ENCODE results near the gene BOLA1. TPM values are rescaled to one million over a fixed set of nuclear protein-coding genes. Genes with fewer than 3 reads are reported as not detected.
A peak's percentile ranks its signal among the peaks of the same experiment; 100 is the strongest.
"Not testable (repeated sequence)": the region's sequence is repeated elsewhere in the genome, so short reads cannot be mapped to it uniquely, and the experiment has no call there.

Gene BOLA1
- total RNA-seq, 1 donor from 2014 or later = 11.6 TPM

- DNase-seq (ENCODE audit: low spot score in 2 of 2, unreplicated experiment in 2 of 2) = no peak
- Mint-ChIP-seq H3K27ac (peak within 1 kb of the TSS; percentile 100), H3K4me3 (peak within 1 kb of the TSS; percentile 82), H3K9me3 (no peaks in the 10 kb centered on the region), H3K4me1 (peaks cover 46% of the 10 kb centered on the region), H3K27me3 (ENCODE audit: low read depth) (no peaks in the 10 kb centered on the region), H3K36me3 (peaks cover 20% of the 10 kb centered on the region)
- TF ChIP-seq, protein P1, sequence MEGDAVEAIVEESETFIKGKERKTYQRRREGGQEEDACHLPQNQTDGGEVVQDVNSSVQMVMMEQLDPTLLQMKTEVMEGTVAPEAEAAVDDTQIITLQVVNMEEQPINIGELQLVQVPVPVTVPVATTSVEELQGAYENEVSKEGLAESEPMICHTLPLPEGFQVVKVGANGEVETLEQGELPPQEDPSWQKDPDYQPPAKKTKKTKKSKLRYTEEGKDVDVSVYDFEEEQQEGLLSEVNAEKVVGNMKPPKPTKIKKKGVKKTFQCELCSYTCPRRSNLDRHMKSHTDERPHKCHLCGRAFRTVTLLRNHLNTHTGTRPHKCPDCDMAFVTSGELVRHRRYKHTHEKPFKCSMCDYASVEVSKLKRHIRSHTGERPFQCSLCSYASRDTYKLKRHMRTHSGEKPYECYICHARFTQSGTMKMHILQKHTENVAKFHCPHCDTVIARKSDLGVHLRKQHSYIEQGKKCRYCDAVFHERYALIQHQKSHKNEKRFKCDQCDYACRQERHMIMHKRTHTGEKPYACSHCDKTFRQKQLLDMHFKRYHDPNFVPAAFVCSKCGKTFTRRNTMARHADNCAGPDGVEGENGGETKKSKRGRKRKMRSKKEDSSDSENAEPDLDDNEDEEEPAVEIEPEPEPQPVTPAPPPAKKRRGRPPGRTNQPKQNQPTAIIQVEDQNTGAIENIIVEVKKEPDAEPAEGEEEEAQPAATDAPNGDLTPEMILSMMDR (IDR thresholded peaks at IDR 0.05; ENCODE audit: unreplicated experiment) = no peak
These were observed 37.0 kb downstream of the BOLA1 start, which contains the start of gene MTMR11 for GRCh38 chr1:149936170-149936991. Gene MTMR11, minus strand, starts transcription at chr1:149936879. Its CDS starts 232 bp downstream, at chr1:149936647.

DNA sequence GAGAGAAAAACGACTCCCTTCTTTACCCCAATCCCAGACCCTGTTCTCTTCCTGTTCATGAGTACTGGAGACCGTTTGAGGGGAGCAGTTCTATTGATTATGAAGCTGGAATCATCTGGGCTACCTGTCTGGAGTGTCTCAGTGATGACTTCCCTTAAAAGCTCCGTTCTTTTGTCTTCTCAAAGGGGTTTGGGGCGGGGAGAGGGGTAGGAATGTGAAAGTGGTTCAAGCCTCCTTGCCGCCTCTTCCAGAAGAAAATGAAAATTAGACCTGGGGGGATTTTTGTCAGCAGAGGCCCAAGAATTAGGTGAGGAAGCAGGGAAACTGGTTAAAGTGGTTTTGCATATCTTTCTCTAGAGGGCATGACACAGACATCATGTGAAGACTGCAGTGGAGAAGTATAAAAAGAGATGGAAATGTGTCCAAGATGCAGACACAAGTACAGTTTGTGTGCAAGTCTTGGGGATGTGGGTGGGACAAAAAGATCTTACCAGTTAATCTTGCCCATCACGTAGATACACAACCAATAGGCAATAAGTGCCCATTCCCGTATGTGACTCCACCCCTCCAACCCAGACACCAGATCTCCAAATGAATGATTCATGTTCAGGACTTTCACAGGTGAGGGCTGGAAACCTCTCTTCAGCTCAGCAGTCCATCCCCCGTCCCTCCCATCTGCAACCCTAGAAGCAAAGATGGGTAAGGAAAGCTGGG lies 37.8 kb downstream of the BOLA1 start:
- DNase-seq (ENCODE audit: low spot score in 2 of 2, unreplicated experiment in 2 of 2) = no peak
- Mint-ChIP-seq H3K4me3 (peak overlapping the region; percentile 82), H3K4me1 (peaks cover 46% of the 10 kb centered on the region), H3K36me3 (peaks cover 12% of the 10 kb centered on the region), H3K27ac (peak overlapping the region; percentile 100), H3K9me3 (no peaks in the 10 kb centered on the region), H3K27me3 (ENCODE audit: low read depth) (no peaks in the 10 kb centered on the region)
- TF ChIP-seq, protein P1 (IDR thresholded peaks at IDR 0.05; ENCODE audit: unreplicated experiment) = no peak

DNA sequence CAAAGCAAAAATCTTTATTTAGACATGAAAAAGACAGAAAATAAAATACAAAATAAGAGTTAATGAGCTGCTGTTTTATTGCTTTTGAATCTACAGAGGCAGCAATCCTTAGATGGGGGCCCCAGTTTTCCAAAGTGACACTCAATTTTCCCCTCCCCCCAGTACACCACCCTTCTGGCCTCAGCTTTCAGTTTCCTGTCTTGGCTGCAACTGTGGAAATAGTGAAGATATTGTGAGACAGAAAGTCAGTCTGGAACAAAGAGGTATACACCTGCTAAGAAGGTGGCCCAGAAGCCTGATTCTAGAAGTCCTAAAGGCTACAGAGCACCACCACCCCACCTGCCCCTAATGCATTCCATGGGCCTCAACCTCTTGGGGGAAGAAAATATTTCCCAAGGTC lies 38.4 kb downstream of the BOLA1 start:
- peaks cover 46% of the 10 kb centered on the region for H3K4me1 Mint-ChIP-seq
- TF ChIP-seq, protein P1 (IDR thresholded peaks at IDR 0.05; ENCODE audit: unreplicated experiment) = no peak
- H3K27me3 Mint-ChIP-seq (ENCODE audit: low read depth) = no peaks in the 10 kb centered on the region
- peak overlapping the region; percentile 82 for H3K4me3 Mint-ChIP-seq
- H3K36me3 Mint-ChIP-seq = peaks cover 10% of the 10 kb centered on the region
- H3K9me3 Mint-ChIP-seq = no peaks in the 10 kb centered on the region
- DNase-seq (ENCODE audit: low spot score in 2 of 2, unreplicated experiment in 2 of 2) = no peak
- H3K27ac Mint-ChIP-seq = peak overlapping the region; percentile 100

GRCh38 chr1:149938668-149939003 lies 39.3 kb downstream of the BOLA1 start:
- not testable (repeated sequence) for DNase-seq (ENCODE audit: low spot score in 2 of 2, unreplicated experiment in 2 of 2); H3K36me3 Mint-ChIP-seq; H3K27me3 Mint-ChIP-seq (ENCODE audit: low read depth); H3K9me3 Mint-ChIP-seq
- peaks cover 46% of the 10 kb centered on the region for H3K4me1 Mint-ChIP-seq
- peak overlapping the region; percentile 82 for H3K4me3 Mint-ChIP-seq
- peak overlapping the region; percentile 100 for H3K27ac Mint-ChIP-seq

DNA sequence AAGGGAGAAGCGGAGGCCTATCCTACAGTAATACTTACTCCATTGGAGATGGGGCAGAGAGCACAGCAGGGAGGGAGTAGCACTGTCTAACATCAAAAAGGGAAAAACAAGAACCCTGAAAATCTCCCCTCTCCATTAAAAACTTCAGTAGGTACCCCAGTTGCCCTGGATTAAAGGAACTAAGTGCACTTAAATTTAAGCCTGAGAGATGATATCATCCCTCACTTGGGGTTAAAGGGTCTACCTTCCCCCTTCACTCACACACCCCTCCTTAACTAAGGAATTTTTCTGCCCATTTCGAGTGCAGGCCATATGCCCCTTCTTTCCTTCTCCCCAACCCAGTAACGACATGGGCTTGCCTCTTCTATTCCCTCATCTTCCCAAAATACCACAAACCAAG lies 41.1 kb downstream of the BOLA1 start:
- Mint-ChIP-seq H3K4me1 (peaks cover 42% of the 10 kb centered on the region), H3K4me3 (no peak overlapping the region), H3K36me3 (peaks cover 11% of the 10 kb centered on the region), H3K27ac (peak overlapping the region; percentile 100), H3K9me3 (no peaks in the 10 kb centered on the region), H3K27me3 (ENCODE audit: low read depth) (no peaks in the 10 kb centered on the region)
- TF ChIP-seq, protein P1 (IDR thresholded peaks at IDR 0.05; ENCODE audit: unreplicated experiment) = no peak
- DNase-seq (ENCODE audit: low spot score in 2 of 2, unreplicated experiment in 2 of 2) = no peak

DNA sequence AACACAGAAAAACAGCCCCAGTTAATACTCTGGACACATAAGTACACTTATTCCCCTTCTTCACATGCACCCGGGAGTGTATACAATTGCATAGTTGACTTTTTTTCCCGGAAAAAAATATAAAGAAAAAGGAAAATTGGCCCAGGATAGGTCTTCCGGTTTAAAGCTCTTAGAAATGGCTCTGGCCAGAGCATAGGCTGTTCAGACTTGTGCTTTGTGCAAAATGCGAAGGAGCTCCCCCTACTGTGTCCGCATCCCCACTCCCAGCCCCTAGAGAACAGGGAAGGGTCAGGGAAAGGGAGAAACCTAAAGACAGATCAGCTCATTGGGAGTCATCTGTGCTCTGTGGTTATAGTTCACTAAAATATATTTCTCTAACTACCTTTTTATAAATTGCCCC lies 42.8 kb downstream of the BOLA1 start:
- DNase-seq (ENCODE audit: low spot score in 2 of 2, unreplicated experiment in 2 of 2) = no peak
- peaks cover 15% of the 10 kb centered on the region for H3K36me3 Mint-ChIP-seq
- H3K27me3 Mint-ChIP-seq (ENCODE audit: low read depth) = no peaks in the 10 kb centered on the region
- no peaks in the 10 kb centered on the region for H3K9me3 Mint-ChIP-seq
- TF ChIP-seq, protein P1 (IDR thresholded peaks at IDR 0.05; ENCODE audit: unreplicated experiment) = no peak
- peak overlapping the region; percentile 83 for H3K27ac Mint-ChIP-seq
- peaks cover 25% of the 10 kb centered on the region for H3K4me1 Mint-ChIP-seq
- no peak overlapping the region for H3K4me3 Mint-ChIP-seq

Data from mesothelial cell of epicardium (in vitro differentiated cells).